DND-41 (cell line): ENCODE measurements around the gene BAHCC1.

Source experiments
- EZH2 ChIP-seq: IDR thresholded peaks from 3 replicates; pipeline ENCODE4 v1.6.1; 2012; ENCODE audit warnings: borderline replicate concordance, low read depth, mild to moderate bottlenecking, moderate library complexity, low read length, inconsistent platforms; ENCODE audit not compliant: severe bottlenecking
- TF ChIP-seq, protein P1 (sequence below): IDR thresholded peaks from 2 replicates; pipeline ENCODE4 v1.5.1; 2012; ENCODE audit warnings: borderline replicate concordance, low read length, moderate library complexity, mild to moderate bottlenecking; ENCODE audit not compliant: poor library complexity, severe bottlenecking; ENCODE audit errors: extremely low read depth

DNA sequence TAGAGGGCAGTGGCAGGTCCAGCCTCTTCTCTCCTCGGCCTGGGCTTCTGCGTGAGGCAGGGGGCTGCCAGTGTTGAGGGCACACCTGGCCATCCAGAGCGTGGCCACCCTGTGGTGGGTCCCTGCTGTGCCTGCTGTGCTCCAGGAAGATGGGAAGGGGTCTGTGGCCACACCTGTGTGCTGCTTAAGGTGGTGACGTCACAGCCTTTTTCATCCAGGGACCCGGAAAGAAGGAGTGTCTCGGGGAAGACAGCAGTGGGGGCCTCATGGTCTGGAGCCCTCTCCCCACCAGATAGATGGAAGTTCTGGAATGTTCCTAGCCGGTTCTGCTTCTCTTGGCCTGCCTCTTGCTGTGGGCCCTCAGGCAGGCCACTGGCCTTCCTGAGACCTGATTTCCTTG, 80.8 kb downstream of the BAHCC1 start:
- TF ChIP-seq, protein P1, sequence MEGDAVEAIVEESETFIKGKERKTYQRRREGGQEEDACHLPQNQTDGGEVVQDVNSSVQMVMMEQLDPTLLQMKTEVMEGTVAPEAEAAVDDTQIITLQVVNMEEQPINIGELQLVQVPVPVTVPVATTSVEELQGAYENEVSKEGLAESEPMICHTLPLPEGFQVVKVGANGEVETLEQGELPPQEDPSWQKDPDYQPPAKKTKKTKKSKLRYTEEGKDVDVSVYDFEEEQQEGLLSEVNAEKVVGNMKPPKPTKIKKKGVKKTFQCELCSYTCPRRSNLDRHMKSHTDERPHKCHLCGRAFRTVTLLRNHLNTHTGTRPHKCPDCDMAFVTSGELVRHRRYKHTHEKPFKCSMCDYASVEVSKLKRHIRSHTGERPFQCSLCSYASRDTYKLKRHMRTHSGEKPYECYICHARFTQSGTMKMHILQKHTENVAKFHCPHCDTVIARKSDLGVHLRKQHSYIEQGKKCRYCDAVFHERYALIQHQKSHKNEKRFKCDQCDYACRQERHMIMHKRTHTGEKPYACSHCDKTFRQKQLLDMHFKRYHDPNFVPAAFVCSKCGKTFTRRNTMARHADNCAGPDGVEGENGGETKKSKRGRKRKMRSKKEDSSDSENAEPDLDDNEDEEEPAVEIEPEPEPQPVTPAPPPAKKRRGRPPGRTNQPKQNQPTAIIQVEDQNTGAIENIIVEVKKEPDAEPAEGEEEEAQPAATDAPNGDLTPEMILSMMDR, result no peak
- TF ChIP-seq EZH2, result no peak
